H1 (cell line): ENCODE measurements around the gene LITAF. TPM values are rescaled to one million over a fixed set of nuclear protein-coding genes. Genes with fewer than 3 reads are reported as not detected.

ENCODE experiments used
- CTCF ChIA-PET: fragments of 300-600 bp; sonication (Branson Sonifier 250); formaldehyde crosslinking; loops from one replicate; lab custom pipeline; 2021; ENCODE audit not compliant: partially characterized antibody; lab: Charles Lee
- POLR2A ChIA-PET: fragments of 300-600 bp; sonication (Branson Sonifier 250); formaldehyde crosslinking; loops from one replicate; lab custom pipeline; 2021; ENCODE audit warnings: inconsistent platforms; ENCODE audit not compliant: partially characterized antibody; lab: Charles Lee
- DNase-seq, 2 experiments: peaks; one replicate each; pipeline versions ENCODE4 v3.0.0 to v3.0.0-alpha.2; 2010 to 2022; ENCODE audit warnings: low spot score in 2 of 2, low read depth in 1 of 2, mixed read lengths in 1 of 2
- FAIRE-seq: peaks from 2 replicates; lab custom pipeline; 2011; peaks lifted over from hg19 to GRCh38; lab: Jason Lieb, UNC
- H2AFZ ChIP-seq: 2 replicates; pipeline ENCODE4 v1.8.1; 2012; ENCODE audit warnings: low read length, inconsistent platforms
- H2AK5ac ChIP-seq: 2 replicates; pipeline ENCODE4 v1.6.1; 2013; ENCODE audit warnings: low read depth, low read length
- H2BK120ac ChIP-seq: replicated peaks from 2 replicates; pipeline ENCODE3; 2013; ENCODE audit warnings: low read depth, low read length, inconsistent platforms
- H2BK12ac ChIP-seq: 2 replicates; pipeline ENCODE4 v1.6.1; 2013; ENCODE audit warnings: low read depth, low read length
- H2BK15ac ChIP-seq: 2 replicates; pipeline ENCODE4 v1.6.1; 2013; ENCODE audit warnings: low read length
- H2BK20ac ChIP-seq: 2 replicates; pipeline ENCODE4 v1.6.1; 2013; ENCODE audit warnings: low read length
- H2BK5ac ChIP-seq: 2 replicates; pipeline ENCODE4 v1.6.1; 2013; ENCODE audit warnings: low read depth, low read length
- H3K14ac ChIP-seq: 2 replicates; pipeline ENCODE4 v1.6.1; 2013; ENCODE audit warnings: inconsistent platforms; ENCODE audit not compliant: insufficient read length
- H3K18ac ChIP-seq: 2 replicates; pipeline ENCODE4 v1.6.1; 2013; ENCODE audit warnings: low read length; ENCODE audit errors: extremely low read depth
- H3K23ac ChIP-seq: 2 replicates; pipeline ENCODE4 v1.6.1; 2013; ENCODE audit warnings: inconsistent platforms; ENCODE audit not compliant: insufficient read length
- H3K23me2 ChIP-seq: 2 replicates; pipeline ENCODE4 v1.6.1; 2013; ENCODE audit warnings: low read depth, low read length
- H3K27ac ChIP-seq: 2 replicates; pipeline ENCODE4 v1.6.1; 2011; ENCODE audit warnings: low read depth, low read length, inconsistent platforms
- H3K27me3 ChIP-seq, 4 experiments: replicated peaks in 1 of 4; 1 replicate in 1 of 4; 2 replicates in 3 of 4; pipeline versions ENCODE4 v1.6.1 to v1.8.1; 2011 to 2013; ENCODE audit warnings: low read length in 3 of 4, mild to moderate bottlenecking in 3 of 4, inconsistent platforms in 2 of 4, mixed read lengths in 2 of 4, moderate library complexity in 1 of 4; ENCODE audit not compliant: control insufficient read depth in 3 of 4, insufficient read depth in 3 of 4; ENCODE audit errors: extremely low read depth in 1 of 4
- H3K36me3 ChIP-seq, 4 experiments: 2 replicates each; pipeline versions ENCODE4 v1.6.1 to v1.8.1; 2011 to 2013; ENCODE audit warnings: mild to moderate bottlenecking in 4 of 4, low read length in 3 of 4, moderate library complexity in 2 of 4, control low read depth in 1 of 4, inconsistent platforms in 1 of 4; ENCODE audit not compliant: insufficient read depth in 4 of 4, control insufficient read depth in 2 of 4
- H3K4ac ChIP-seq: replicated peaks from 2 replicates; pipeline ENCODE3; 2013; ENCODE audit warnings: low read length, low read depth, mixed read lengths, inconsistent platforms; ENCODE audit not compliant: insufficient read length
- H3K4me1 ChIP-seq, 4 experiments: replicated peaks in 1 of 4; 1 replicate in 1 of 4; 2 replicates in 3 of 4; pipeline versions ENCODE4 v1.6.1 to v1.8.1; 2011 to 2013; ENCODE audit warnings: low read length in 3 of 4, inconsistent platforms in 2 of 4, mixed read lengths in 1 of 4; ENCODE audit not compliant: insufficient read depth in 4 of 4, control insufficient read depth in 3 of 4
- H3K4me2 ChIP-seq, 2 experiments: 2 replicates each; pipeline versions ENCODE4 v1.6.1 to v1.8.1; 2011 to 2013; ENCODE audit warnings: low read depth in 2 of 2, low read length in 2 of 2, control low read depth in 1 of 2, inconsistent platforms in 1 of 2, mild to moderate bottlenecking in 1 of 2; ENCODE audit not compliant: insufficient read depth in 1 of 2
- H3K4me3 ChIP-seq, 4 experiments: fragments of 200-600, 300-600 bp in 1 of 4; sonication (generic), shearing (Covaris generic), sonication (Bioruptor Twin) in 1 of 4; 2 replicates each; pipeline versions ENCODE4 v1.5.1 to v1.8.1; 2011 to 2016; ENCODE audit warnings: low read length in 4 of 4, low read depth in 3 of 4, control low read depth in 2 of 4, inconsistent platforms in 2 of 4, mild to moderate bottlenecking in 2 of 4, mixed read lengths in 1 of 4, moderate library complexity in 1 of 4; ENCODE audit not compliant: insufficient read depth in 2 of 4; ENCODE audit errors: extremely low read depth in 1 of 4
- H3K56ac ChIP-seq: replicated peaks from 2 replicates; pipeline ENCODE3; 2013; ENCODE audit warnings: low read depth, mild to moderate bottlenecking, mixed read lengths, low read length, inconsistent platforms; ENCODE audit not compliant: insufficient read length
- H3K79me1 ChIP-seq: 2 replicates; pipeline ENCODE4 v1.6.1; 2013; ENCODE audit warnings: low read depth, low read length, control low read depth
- H3K79me2 ChIP-seq, 2 experiments: 2 replicates each; pipeline versions ENCODE4 v1.6.1 to v1.8.1; 2012 to 2013; ENCODE audit warnings: low read length in 2 of 2, mild to moderate bottlenecking in 2 of 2, inconsistent platforms in 1 of 2; ENCODE audit not compliant: insufficient read depth in 2 of 2, control insufficient read depth in 1 of 2
- H3K9ac ChIP-seq, 4 experiments: replicated peaks in 1 of 4; 1 replicate in 1 of 4; 2 replicates in 3 of 4; pipeline versions ENCODE4 v1.6.1 to v1.8.1; 2011 to 2013; ENCODE audit warnings: low read depth in 3 of 4, low read length in 3 of 4, control low read depth in 2 of 4, mild to moderate bottlenecking in 2 of 4, moderate library complexity in 2 of 4, inconsistent platforms in 1 of 4; ENCODE audit errors: extremely low read depth in 1 of 4
- H3K9me3 ChIP-seq, 2 experiments: 2 replicates each; pipeline versions ENCODE4 v1.6.1 to v1.8.1; 2012 to 2013; ENCODE audit warnings: mild to moderate bottlenecking in 2 of 2, moderate library complexity in 2 of 2, control low read depth in 1 of 2, inconsistent platforms in 1 of 2, low read depth in 1 of 2, low read length in 1 of 2, mixed read lengths in 1 of 2; ENCODE audit not compliant: insufficient read depth in 2 of 2
- H4K20me1 ChIP-seq, 2 experiments: replicated peaks in 1 of 2; 2 replicates each; pipeline versions ENCODE3 to v1.8.1; 2011 to 2013; ENCODE audit warnings: inconsistent platforms in 2 of 2, low read length in 2 of 2, mild to moderate bottlenecking in 1 of 2; ENCODE audit not compliant: insufficient read depth in 2 of 2, control insufficient read depth in 1 of 2
- H4K5ac ChIP-seq: 2 replicates; pipeline ENCODE4 v1.6.1; 2013; ENCODE audit warnings: low read length, low read depth, mixed read lengths, inconsistent platforms; ENCODE audit not compliant: insufficient read length
- H4K8ac ChIP-seq: 2 replicates; pipeline ENCODE4 v1.8.0; 2013; ENCODE audit warnings: mild to moderate bottlenecking, moderate library complexity, low read length, inconsistent platforms; ENCODE audit not compliant: insufficient read depth; ENCODE audit errors: extremely low read depth
- H4K91ac ChIP-seq: replicated peaks from 2 replicates; pipeline ENCODE3; 2013; ENCODE audit warnings: low read length, mixed read lengths, inconsistent platforms; ENCODE audit not compliant: insufficient read length
- MAFK ChIP-seq: IDR thresholded peaks from 2 replicates; pipeline ENCODE4 v1.6.1; 2012; ENCODE audit warnings: low read depth, mild to moderate bottlenecking, improper control_type of control experiment, low read length
- ZNF274 ChIP-seq: IDR thresholded peaks from 2 replicates; pipeline ENCODE4 v1.7.0; 2012; ENCODE audit warnings: low read length, borderline replicate concordance; ENCODE audit errors: extremely low read depth
- WGBS, 2 experiments: shearing (Covaris generic) in 1 of 2; methylation state at CpG; one replicate each; pipeline versions ENCODE4 v1.1.6 to v1.1.7; 2013 to 2015; ENCODE audit warnings: low lambda C conversion rate in 2 of 2, mixed read lengths in 2 of 2, inconsistent platforms in 1 of 2, low coverage in 1 of 2, missing lambda C conversion rate in 1 of 2; ENCODE audit not compliant: insufficient replicate concordance in 2 of 2, insufficient coverage in 1 of 2, insufficient read length in 1 of 2; ENCODE audit errors: extremely low coverage in 1 of 2, missing lambda C conversion rate in 1 of 2; 5-methylcytosine and 5-hydroxymethylcytosine counted together
- polyA plus RNA-seq, 7 experiments: library from polyadenylated mRNA; depleted of rRNA in 3 of 7; stranded (reverse) in 5 of 7; unstranded in 2 of 7; fragments of >200 nt in 5 of 7; fragments of 200-250 nt in 2 of 7; gene quantifications; 1 replicate in 5 of 7; 2 replicates in 1 of 7; 4 replicates in 1 of 7; pipeline versions ENCODE4 v1.2.1 to v1.2.3, GENCODE V29; 2011 to 2013; ENCODE audit warnings: missing spikeins in 2 of 7, mixed read lengths in 2 of 7
- total RNA-seq: library from RNA; stranded (reverse); fragmentation: NEBNext Ultra II Directional; extraction: Animal tissue kit (Norgen Biotek cat#: 25700); gene quantifications from 2 replicates; pipeline ENCODE4 v1.2.1, GENCODE V29; 2021

Gene LITAF
- total and polyA plus RNA-seq, 2 of the 8 experiments (the other 6 are each of a cell fraction or from before 2014, with no cell fraction given) = 165 to 205 TPM

DNA sequence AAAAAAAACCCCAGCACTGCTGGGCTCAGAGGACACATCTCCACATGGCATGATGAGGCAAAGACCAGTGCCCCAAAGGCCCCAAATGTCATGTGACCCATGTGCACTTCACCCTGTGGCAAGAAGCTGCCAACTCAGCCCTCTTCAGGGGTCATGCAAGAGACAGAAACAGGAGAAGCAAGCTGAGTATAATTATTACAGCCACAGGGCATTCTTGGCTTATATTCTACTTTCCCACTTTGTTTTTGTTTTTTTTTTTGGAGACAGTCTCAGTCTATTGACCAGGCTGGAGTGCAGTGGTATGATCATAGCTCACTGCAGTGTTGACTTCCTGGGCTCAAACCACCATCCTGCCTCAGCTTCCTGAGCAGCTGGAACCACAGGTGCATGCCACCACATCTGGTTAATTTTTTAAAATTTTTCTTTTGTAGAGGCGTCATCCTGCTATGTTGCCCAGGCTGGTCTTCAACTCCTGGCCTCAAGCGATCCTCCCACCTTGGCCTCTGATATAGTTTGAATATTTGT, 32.7 kb upstream of the LITAF start:
- no peaks in the 10 kb centered on the region for H4K20me1 ChIP-seq
- 0 out of 2 replicates have a peak overlapping the region, but pooled peaks have one; percentile 46 for H2BK15ac ChIP-seq
- no peak overlapping the region for H2BK20ac ChIP-seq
- no peak overlapping the region for H3K27ac ChIP-seq
- no peak overlapping the region for H2AFZ ChIP-seq
- DNase-seq (no peak), FAIRE-seq (no peak)
- no peak overlapping the region for H3K4ac ChIP-seq
- no peak overlapping the region; the same call in 1 of the 2 replicates for H3K18ac ChIP-seq
- H3K79me2 ChIP-seq = no peaks in the 10 kb centered on the region
- no peaks in the 10 kb centered on the region for H3K36me3 ChIP-seq
- H3K79me1 ChIP-seq = no peaks in the 10 kb centered on the region
- H3K4me2 ChIP-seq = no peak overlapping the region
- no peak overlapping the region for H4K91ac ChIP-seq
- H3K9ac ChIP-seq = no peak overlapping the region
- no peak overlapping the region for H4K8ac ChIP-seq
- H3K23ac ChIP-seq = no peak overlapping the region
- whole genome bisulfite sequencing, 2 experiments = 85% methylated on average over 2 of the region's 2 CpGs; no CpG with 5 or more reads in 1 of the 2 experiments
- no peak overlapping the region for H2BK120ac ChIP-seq
- no peak overlapping the region for H2AK5ac ChIP-seq
- ChIA-PET POLR2A (interaction anchor here (1.3 to 2.4 kb wide), 2 partner anchors 17 to 22 kb away, joined by 3 to 11 read pairs; no protein-coding TSS in a partner anchor), CTCF (interaction anchor here (0.6 to 1.6 kb wide), 5 partner anchors 8 to 413 kb away, joined by 3 to 4 read pairs (median 3); a partner anchor contains a TSS)
- H2BK5ac ChIP-seq = no peak overlapping the region
- no peaks in the 10 kb centered on the region for H3K23me2 ChIP-seq
- H3K56ac ChIP-seq = no peak overlapping the region
- no peak overlapping the region for H3K4me3 ChIP-seq
- no peaks in the 10 kb centered on the region for H3K9me3 ChIP-seq
- 0 out of 2 replicates have a peak overlapping the region, but pooled peaks have one; percentile 60 for H2BK12ac ChIP-seq
- no peak for TF ChIP-seq MAFK
- TF ChIP-seq ZNF274 = no peak
- peaks cover 5 to 15% (median 7%) of the 10 kb centered on the region in 4 experiments for H3K4me1 ChIP-seq
- H4K5ac ChIP-seq = no peak overlapping the region
- no peaks in the 10 kb centered on the region for H3K27me3 ChIP-seq
- H3K14ac ChIP-seq = no peak overlapping the region
